Midbrain (tissue), 1 donor: ENCODE results near the gene AK2.
A peak's percentile ranks its signal among the peaks of the same experiment; 100 is the strongest.
"Not testable (repeated sequence)": the region's sequence is repeated elsewhere in the genome, so short reads cannot be mapped to it uniquely, and the experiment has no call there.

Source experiments
- DNase-seq: peaks from one replicate; lab custom pipeline; 2025; lab: John Stamatoyannopoulos, UW

Gene AK2

GRCh38 chr1:33000427-33001026 lies 36.2 kb downstream of the AK2 start:
- DNase-seq: no peak

GRCh38 chr1:32998997-32999396 lies 37.7 kb downstream of the AK2 start:
- no peak for DNase-seq

GRCh38 chr1:32998064-32998463 lies 38.6 kb downstream of the AK2 start:
- DNase-seq: no peak

- no peak for DNase-seq
Observed at GRCh38 chr1:32997381-32997891, 39.2 kb downstream of the AK2 start.

GRCh38 chr1:32993324-32993636 lies 43.4 kb downstream of the AK2 start:
- DNase-seq: not testable (repeated sequence)

GRCh38 chr1:32992489-32993323 lies 44.0 kb downstream of the AK2 start:
- peak; percentile 29 for DNase-seq

GRCh38 chr1:32991819-32992488 lies 44.7 kb downstream of the AK2 start:
- no peak for DNase-seq

- no peak for DNase-seq
Observed at GRCh38 chr1:32991386-32991785, 45.3 kb downstream of the AK2 start.

GRCh38 chr1:32990887-32991286 lies 45.8 kb downstream of the AK2 start:
- DNase-seq: no peak

GRCh38 chr1:32989160-32990050 lies 47.3 kb downstream of the AK2 start:
- peak; percentile 53 for DNase-seq

- DNase-seq: no peak
Observed at GRCh38 chr1:32988665-32989064, 48.0 kb downstream of the AK2 start.

- DNase-seq: no peak
Observed at GRCh38 chr1:32985226-32985625, 51.5 kb downstream of the AK2 start.

- no peak for DNase-seq
Observed at GRCh38 chr1:32984455-32985171, 52.1 kb downstream of the AK2 start.

GRCh38 chr1:32984090-32984454 lies 52.6 kb downstream of the AK2 start:
- no peak for DNase-seq

GRCh38 chr1:32983020-32983419 lies 53.7 kb downstream of the AK2 start:
- no peak for DNase-seq

GRCh38 chr1:32981003-32981901 lies 55.4 kb downstream of the AK2 start:
- DNase-seq: peak; percentile 47

GRCh38 chr1:32980080-32980479 lies 56.6 kb downstream of the AK2 start:
- DNase-seq: no peak

GRCh38 chr1:32978854-32979253 lies 57.8 kb downstream of the AK2 start:
- no peak for DNase-seq

GRCh38 chr1:32977546-32978087 lies 59.1 kb downstream of the AK2 start:
- DNase-seq: no peak

- DNase-seq: not testable (repeated sequence)
Observed at GRCh38 chr1:32975055-32975454, 61.6 kb downstream of the AK2 start.
